ENCODE results near the gene CIDEB. TPM values are rescaled to one million over a fixed set of nuclear protein-coding genes. Genes with fewer than 3 reads are reported as not detected.

Gene CIDEB
- polyA plus RNA-seq, 1 experiment: 0.48 TPM

DNA sequence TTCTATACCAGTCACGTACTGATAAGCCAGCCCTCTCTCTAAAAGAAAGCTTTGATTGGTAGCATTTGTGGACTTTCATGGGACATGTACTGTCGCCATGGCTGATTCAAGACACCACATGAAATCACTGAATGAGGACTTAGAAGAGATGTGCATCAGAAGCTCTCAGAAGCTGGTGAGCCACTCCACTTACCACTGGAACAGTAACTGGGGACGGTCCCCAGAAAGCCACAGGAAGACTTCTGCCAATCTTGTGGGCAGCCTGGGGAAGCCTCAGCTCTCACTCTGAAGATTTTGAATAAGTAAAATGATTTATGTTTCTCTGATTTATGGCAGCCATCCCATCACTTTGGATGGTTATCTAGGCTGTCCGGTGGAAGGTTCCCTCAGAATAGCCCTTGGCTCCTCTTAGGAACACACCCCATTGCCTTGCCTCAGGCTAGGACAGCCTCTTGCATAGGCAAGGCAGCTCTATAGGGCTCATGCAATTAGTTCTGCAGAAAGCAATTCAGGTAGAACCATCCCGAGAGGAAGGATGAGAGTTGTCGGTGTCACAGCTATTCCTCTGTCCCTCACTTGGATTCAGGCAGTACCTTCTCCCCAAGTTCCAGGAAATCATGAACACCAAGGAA lies 18.0 kb downstream of the CIDEB start:
- POLR2A ChIA-PET: no interaction called here
- Histone ChIP-seq H3K27me3 (ENCODE audit: control insufficient read depth, insufficient read depth, low read length) (no peaks in the 10 kb centered on the region), H3K9me3 (ENCODE audit: control insufficient read depth, insufficient read depth, low read length) (no peaks in the 10 kb centered on the region), H3K4me3 (ENCODE audit: low read depth, low read length) (no peak overlapping the region), H3K27ac (ENCODE audit: low read depth, low read length) (no peak overlapping the region)
- CTCF ChIA-PET: interaction anchor here (1.0 to 2.4 kb wide), 2 partner anchors 8 to 18 kb away, joined by 3 to 12 read pairs; partner anchors contain the start of gene CIDEB
- TF ChIP-seq, protein P1, sequence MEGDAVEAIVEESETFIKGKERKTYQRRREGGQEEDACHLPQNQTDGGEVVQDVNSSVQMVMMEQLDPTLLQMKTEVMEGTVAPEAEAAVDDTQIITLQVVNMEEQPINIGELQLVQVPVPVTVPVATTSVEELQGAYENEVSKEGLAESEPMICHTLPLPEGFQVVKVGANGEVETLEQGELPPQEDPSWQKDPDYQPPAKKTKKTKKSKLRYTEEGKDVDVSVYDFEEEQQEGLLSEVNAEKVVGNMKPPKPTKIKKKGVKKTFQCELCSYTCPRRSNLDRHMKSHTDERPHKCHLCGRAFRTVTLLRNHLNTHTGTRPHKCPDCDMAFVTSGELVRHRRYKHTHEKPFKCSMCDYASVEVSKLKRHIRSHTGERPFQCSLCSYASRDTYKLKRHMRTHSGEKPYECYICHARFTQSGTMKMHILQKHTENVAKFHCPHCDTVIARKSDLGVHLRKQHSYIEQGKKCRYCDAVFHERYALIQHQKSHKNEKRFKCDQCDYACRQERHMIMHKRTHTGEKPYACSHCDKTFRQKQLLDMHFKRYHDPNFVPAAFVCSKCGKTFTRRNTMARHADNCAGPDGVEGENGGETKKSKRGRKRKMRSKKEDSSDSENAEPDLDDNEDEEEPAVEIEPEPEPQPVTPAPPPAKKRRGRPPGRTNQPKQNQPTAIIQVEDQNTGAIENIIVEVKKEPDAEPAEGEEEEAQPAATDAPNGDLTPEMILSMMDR (IDR thresholded peaks at IDR 0.05; ENCODE audit: low read depth, low read length): no peak
- no peak for DNase-seq (ENCODE audit: low read depth, low spot score)

DNA sequence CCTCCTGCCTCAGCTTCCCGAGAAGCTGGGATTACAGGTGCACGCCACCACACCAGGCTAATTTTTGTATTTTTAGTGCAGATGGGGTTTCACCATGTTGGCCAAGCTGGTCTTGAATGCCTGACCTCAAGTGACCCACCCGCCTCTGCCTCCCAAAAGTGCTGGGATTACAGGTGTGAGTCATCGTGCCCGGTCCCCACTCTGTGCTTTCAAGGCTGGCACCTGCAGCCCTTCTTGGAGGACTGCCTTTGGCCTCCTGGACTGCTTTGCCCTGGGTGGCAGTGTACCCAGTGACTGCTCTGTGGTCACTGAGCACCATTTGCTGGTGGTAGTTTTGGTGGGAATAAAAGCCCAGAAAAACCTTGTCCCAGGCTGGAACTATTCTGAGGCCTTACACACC lies 20.8 kb downstream of the CIDEB start:
- H3K9me3 ChIP-seq (ENCODE audit: control insufficient read depth, insufficient read depth, low read length): no peaks in the 10 kb centered on the region
- ChIA-PET CTCF (no interaction called here), POLR2A (interaction anchor here (0.8 kb wide), 1 partner anchor 44 kb away, joined by 4 read pairs; no protein-coding TSS in a partner anchor)
- H3K27me3 ChIP-seq (ENCODE audit: control insufficient read depth, insufficient read depth, low read length): no peaks in the 10 kb centered on the region
- no peak for DNase-seq (ENCODE audit: low read depth, low spot score)
- no peak overlapping the region for H3K4me3 ChIP-seq (ENCODE audit: low read depth, low read length)
- TF ChIP-seq, protein P1 (IDR thresholded peaks at IDR 0.05; ENCODE audit: low read depth, low read length): no peak
- no peak overlapping the region for H3K27ac ChIP-seq (ENCODE audit: low read depth, low read length)

DNA sequence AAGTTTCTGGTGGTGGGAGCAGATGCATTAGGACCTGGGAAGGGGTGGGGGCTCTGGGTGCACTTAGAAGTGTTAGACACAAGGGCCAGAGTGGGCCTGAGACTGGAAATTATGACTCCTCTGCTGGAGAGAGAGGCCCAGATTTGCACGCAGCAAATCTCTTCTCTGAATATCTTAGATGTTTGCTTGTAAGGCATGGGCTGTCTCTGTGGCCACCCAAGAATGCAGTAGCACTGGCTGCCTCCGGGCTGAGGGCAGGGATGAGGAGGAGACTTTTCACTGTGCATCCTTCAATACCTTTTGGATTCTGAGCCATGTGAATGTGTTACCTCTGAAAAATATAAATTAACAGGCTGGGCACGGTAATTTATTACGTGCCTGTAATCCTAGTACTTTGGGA lies 22.4 kb downstream of the CIDEB start:
- no peaks in the 10 kb centered on the region for H3K9me3 ChIP-seq (ENCODE audit: control insufficient read depth, insufficient read depth, low read length)
- H3K27ac ChIP-seq (ENCODE audit: low read depth, low read length): no peak overlapping the region
- H3K4me3 ChIP-seq (ENCODE audit: low read depth, low read length): no peak overlapping the region
- no peak for DNase-seq (ENCODE audit: low read depth, low spot score)
- TF ChIP-seq, protein P1 (IDR thresholded peaks at IDR 0.05; ENCODE audit: low read depth, low read length): no peak
- ChIA-PET CTCF (interaction anchor here (3.6 kb wide), 1 partner anchor 12 kb away, joined by 20 read pairs; no protein-coding TSS in a partner anchor), POLR2A (no interaction called here)
- H3K27me3 ChIP-seq (ENCODE audit: control insufficient read depth, insufficient read depth, low read length): no peaks in the 10 kb centered on the region

DNA sequence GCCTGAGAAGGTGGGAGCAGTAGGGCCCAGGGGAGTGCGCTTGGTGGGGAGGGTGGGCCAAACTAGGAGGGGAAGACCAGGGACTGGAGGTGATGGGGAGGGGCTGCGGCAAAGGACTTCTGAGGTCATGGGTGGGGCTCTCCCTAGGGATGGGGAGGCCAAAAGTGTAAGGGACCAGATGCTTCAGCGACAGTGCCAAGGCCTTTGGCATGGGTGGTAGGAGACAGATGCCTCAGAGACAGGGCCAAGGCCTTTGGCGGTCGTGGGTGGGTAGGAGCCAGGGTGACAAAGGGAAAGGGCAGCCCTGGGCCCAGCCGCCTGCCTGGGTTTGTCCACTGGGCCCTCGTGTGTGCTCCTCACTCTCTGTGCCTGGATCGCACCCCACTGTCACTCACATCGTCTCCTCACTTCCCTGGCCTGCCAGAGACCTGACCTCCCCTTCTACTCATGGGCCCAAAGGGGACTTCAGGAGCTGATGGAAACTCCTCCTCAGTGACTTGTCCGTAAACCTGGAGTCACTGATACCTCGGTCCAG lies 23.2 kb downstream of the CIDEB start:
- H3K27ac ChIP-seq (ENCODE audit: low read depth, low read length): no peak overlapping the region
- H3K4me3 ChIP-seq (ENCODE audit: low read depth, low read length): no peak overlapping the region
- ChIA-PET CTCF (interaction anchor here (1.1 to 3.6 kb wide), 2 partner anchors 13 to 24 kb away, joined by 6 to 20 read pairs; partner anchors contain the start of gene CIDEB), POLR2A (no interaction called here)
- no peaks in the 10 kb centered on the region for H3K9me3 ChIP-seq (ENCODE audit: control insufficient read depth, insufficient read depth, low read length)
- DNase-seq (ENCODE audit: low read depth, low spot score): no peak
- TF ChIP-seq, protein P1 (IDR thresholded peaks at IDR 0.05; ENCODE audit: low read depth, low read length): no peak
- no peaks in the 10 kb centered on the region for H3K27me3 ChIP-seq (ENCODE audit: control insufficient read depth, insufficient read depth, low read length)

DNA sequence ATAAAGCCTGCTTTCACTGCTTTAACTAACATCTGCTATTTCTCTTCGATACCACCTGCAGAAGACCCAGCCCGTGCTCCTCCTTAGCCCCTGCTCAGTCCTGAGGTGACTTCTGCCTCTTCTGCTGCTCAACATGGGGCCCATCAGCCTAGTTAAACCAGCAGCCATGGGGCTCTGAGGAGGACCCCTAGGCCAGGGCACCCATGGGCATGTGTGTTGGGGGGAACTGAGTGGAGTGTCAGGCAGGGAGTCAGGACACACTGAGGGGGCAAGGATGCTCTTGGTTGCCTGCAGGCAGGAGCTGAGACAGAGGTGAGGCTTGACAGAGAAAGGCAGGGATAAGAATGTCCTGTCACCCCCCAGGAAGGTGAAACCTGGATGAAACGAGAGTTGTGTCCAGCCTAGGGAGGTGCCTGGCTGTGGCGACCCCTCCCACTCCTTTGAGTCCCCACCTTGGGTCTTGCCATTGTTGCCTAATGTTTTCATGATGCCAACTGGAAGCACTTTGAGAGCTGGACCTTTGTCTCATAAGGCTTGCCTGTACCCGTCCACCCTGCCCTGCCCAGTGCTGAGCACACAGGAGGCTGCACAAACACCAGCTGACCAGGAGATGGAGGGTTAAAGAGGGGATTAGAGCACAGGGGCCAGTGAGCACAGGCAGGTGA lies 23.8 kb downstream of the CIDEB start:
- Histone ChIP-seq H3K4me3 (ENCODE audit: low read depth, low read length) (no peak overlapping the region), H3K27me3 (ENCODE audit: control insufficient read depth, insufficient read depth, low read length) (no peaks in the 10 kb centered on the region), H3K27ac (ENCODE audit: low read depth, low read length) (no peak overlapping the region), H3K9me3 (ENCODE audit: control insufficient read depth, insufficient read depth, low read length) (no peaks in the 10 kb centered on the region)
- ChIA-PET CTCF (interaction anchor here (0.7 to 3.6 kb wide), 3 partner anchors 13 to 1297 kb away, joined by 3 to 20 read pairs (median 6); partner anchors contain the start of gene CIDEB), POLR2A (no interaction called here)
- DNase-seq (ENCODE audit: low read depth, low spot score): no peak
- TF ChIP-seq, protein P1 (IDR thresholded peaks at IDR 0.05; ENCODE audit: low read depth, low read length): no peak
